CD4-positive, alpha-beta T cell (primary cell): ENCODE results near the gene ADCY2. TPM values are rescaled to one million over a fixed set of nuclear protein-coding genes. Genes with fewer than 3 reads are reported as not detected.
A peak's percentile ranks its signal among the peaks of the same experiment; 100 is the strongest.

Experiments
- ATAC-seq: fragments of 200-7000 bp; cut with Tn5 transposase; one replicate; pipeline ENCODE4 v1.10.0; 2022; ENCODE audit warnings: mild to moderate bottlenecking; ENCODE audit not compliant: poor library complexity
- CTCF ChIA-PET: fragments of 350-600 bp; sonication (Branson Sonifier 250); formaldehyde crosslinking; loops from one replicate; lab custom pipeline; 2021; ENCODE audit warnings: antibody characterized with exemption, inconsistent platforms; lab: Charles Lee
- POLR2A ChIA-PET: fragments of 350-600 bp; sonication (Branson Sonifier 250); formaldehyde crosslinking; loops from one replicate; lab custom pipeline; 2021; ENCODE audit warnings: antibody characterized with exemption, inconsistent platforms; lab: Charles Lee
- DNase-seq, 14 experiments: peaks; one replicate each; pipeline ENCODE4 v3.0.0-alpha.2; 2013 to 2020; ENCODE audit warnings: mixed read lengths in 2 of 14
- H3K27ac ChIP-seq, 2 donors: one replicate each; pipeline versions ENCODE4 v1.5.1 to v1.7.0; 2013; ENCODE audit warnings: low read length in 2 of 2, low read depth in 1 of 2, mild to moderate bottlenecking in 1 of 2
- H3K27me3 ChIP-seq, 2 experiments: 1 replicate in 1 of 2; 2 replicates in 1 of 2; pipeline versions ENCODE4 v1.6.1 to v1.7.0; 2013; ENCODE audit warnings: low read length in 2 of 2, control low read depth in 1 of 2, mild to moderate bottlenecking in 1 of 2, moderate library complexity in 1 of 2; ENCODE audit not compliant: insufficient read depth in 2 of 2, control insufficient read depth in 1 of 2
- H3K36me3 ChIP-seq: one replicate; pipeline ENCODE4 v1.6.1; 2013; ENCODE audit warnings: low read length, control low read depth; ENCODE audit not compliant: insufficient read depth
- H3K4me1 ChIP-seq: one replicate; pipeline ENCODE4 v1.6.1; 2013; ENCODE audit warnings: low read length, control low read depth; ENCODE audit not compliant: insufficient read depth
- H3K4me3 ChIP-seq: one replicate; pipeline ENCODE4 v1.5.1; 2013; ENCODE audit warnings: mild to moderate bottlenecking, low read length, moderate library complexity
- H3K9me3 ChIP-seq, 2 experiments: 1 replicate in 1 of 2; 2 replicates in 1 of 2; pipeline versions ENCODE4 v1.6.1 to v1.7.0; 2013; ENCODE audit warnings: low read length in 2 of 2, mild to moderate bottlenecking in 2 of 2, control low read depth in 1 of 2, moderate library complexity in 1 of 2; ENCODE audit not compliant: control insufficient read depth in 1 of 2, insufficient read depth in 1 of 2
- H3K27ac Mint-ChIP-seq: one replicate; pipeline ENCODE4 v1.8.0; 2020; ENCODE audit warnings: mixed read lengths
- H3K27me3 Mint-ChIP-seq: one replicate; pipeline ENCODE4 v1.8.0; 2021; ENCODE audit warnings: mixed read lengths
- H3K36me3 Mint-ChIP-seq: one replicate; pipeline ENCODE4 v1.8.0; 2021; ENCODE audit warnings: low read depth, mixed read lengths
- H3K4me1 Mint-ChIP-seq: one replicate; pipeline ENCODE4 v1.8.0; 2021; ENCODE audit warnings: low read depth, mixed read lengths
- H3K4me3 Mint-ChIP-seq: one replicate; pipeline ENCODE4 v1.8.0; 2020; ENCODE audit warnings: mild to moderate bottlenecking, mixed read lengths
- H3K9me3 Mint-ChIP-seq: one replicate; pipeline ENCODE4 v1.8.0; 2020; ENCODE audit warnings: mixed read lengths
- intact Hi-C, 2 experiments: fragments of 100-400 bp; cut with DNase I in 1 of 2; cut with micrococcal nuclease in 1 of 2; formaldehyde crosslinking; loops; one replicate each; pipeline versions ENCODE4 v1.15.1 to v1.9.0; 2023 to 2025; cut with DNase I, micrococcal nuclease
- total RNA-seq, 174 experiments: library from RNA in 2 of 174; stranded (reverse) in 2 of 174; gene quantifications; one replicate each; pipeline ENCODE4 v1.2.3 and lab custom pipeline; 2021 to 2026
- TF ChIP-seq, protein P1 (sequence below): fragments of 200-600 bp; IDR thresholded peaks from one replicate; pipeline ENCODE4 v1.8.0; 2022; ENCODE audit warnings: antibody characterized with exemption, mild to moderate bottlenecking

ADCY2 gene
- total RNA-seq, 2 experiments from 2014 or later: not detected

DNA sequence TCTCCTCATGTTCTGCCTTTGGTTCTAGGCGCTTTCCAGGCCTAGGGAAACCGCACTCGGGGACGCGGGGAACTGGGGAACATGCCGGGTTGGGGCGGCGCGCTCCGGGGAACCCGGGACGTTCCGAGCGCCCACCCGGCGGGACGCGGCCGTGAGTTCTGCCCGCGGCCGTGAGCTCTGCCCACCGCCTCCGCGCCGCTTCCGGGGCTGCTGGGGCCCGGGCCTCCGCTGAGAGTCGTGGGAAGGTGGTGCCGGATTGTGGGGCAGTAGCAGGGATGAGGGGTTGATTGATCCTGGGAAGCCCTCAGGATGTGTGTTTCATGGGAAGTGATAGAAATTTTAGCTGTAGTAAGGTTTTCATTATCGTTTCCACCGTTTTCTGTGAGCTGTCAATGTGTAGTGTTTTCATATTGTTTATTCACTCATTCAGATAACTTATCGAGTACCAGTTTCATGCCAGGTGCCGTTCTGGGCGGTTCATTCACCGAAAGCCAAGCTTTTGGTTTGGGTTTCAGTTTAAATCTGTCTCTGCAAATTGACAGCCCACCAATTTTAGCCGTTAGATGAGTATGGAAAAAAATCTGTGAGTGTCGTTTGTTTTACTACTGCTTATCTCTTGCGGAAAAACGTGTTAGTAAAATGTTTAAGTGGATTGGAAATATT, 473.7 kb downstream of the ADCY2 start:
- Histone ChIP-seq H3K4me3 (peak overlapping the region; percentile 86), H3K27ac (peak overlapping the region; percentile 2 to 55), H3K36me3 (peaks cover 14% of the 10 kb centered on the region), H3K27me3 (no peaks in the 10 kb centered on the region), H3K9me3 (no peaks in the 10 kb centered on the region), H3K4me1 (peaks cover 41% of the 10 kb centered on the region)
- Mint-ChIP-seq H3K27ac (peak overlapping the region; percentile 90), H3K27me3 (no peaks in the 10 kb centered on the region), H3K4me1 (peaks cover 84% of the 10 kb centered on the region), H3K4me3 (peak overlapping the region; percentile 93), H3K36me3 (peaks cover 53% of the 10 kb centered on the region), H3K9me3 (no peaks in the 10 kb centered on the region)
- CTCF ChIA-PET: interaction anchor here (1.3 to 1.5 kb wide), 2 partner anchors 13 to 17 kb away, joined by 3 to 6 read pairs; no protein-coding TSS in a partner anchor
- POLR2A ChIA-PET: interaction anchor here (0.7 to 2.8 kb wide), 6 partner anchors 9 to 30 kb away, joined by 3 to 22 read pairs (median 8); partner anchors contain the start of gene CFAP90
- peak in 7 of 14 experiments; percentile 7 to 51 (median 25) for DNase-seq
- peak; percentile 15 for ATAC-seq
- intact Hi-C loops: loop anchor here (2.0 to 10.0 kb wide), 6 partner anchors 17 to 1492 kb away; partner anchors contain the start of genes CFAP90 (in 1 of the 2), MED10 (in 1 of the 2), NSUN2 (in 1 of the 2) and SRD5A1 (in 1 of the 2)
- TF ChIP-seq, protein P1, sequence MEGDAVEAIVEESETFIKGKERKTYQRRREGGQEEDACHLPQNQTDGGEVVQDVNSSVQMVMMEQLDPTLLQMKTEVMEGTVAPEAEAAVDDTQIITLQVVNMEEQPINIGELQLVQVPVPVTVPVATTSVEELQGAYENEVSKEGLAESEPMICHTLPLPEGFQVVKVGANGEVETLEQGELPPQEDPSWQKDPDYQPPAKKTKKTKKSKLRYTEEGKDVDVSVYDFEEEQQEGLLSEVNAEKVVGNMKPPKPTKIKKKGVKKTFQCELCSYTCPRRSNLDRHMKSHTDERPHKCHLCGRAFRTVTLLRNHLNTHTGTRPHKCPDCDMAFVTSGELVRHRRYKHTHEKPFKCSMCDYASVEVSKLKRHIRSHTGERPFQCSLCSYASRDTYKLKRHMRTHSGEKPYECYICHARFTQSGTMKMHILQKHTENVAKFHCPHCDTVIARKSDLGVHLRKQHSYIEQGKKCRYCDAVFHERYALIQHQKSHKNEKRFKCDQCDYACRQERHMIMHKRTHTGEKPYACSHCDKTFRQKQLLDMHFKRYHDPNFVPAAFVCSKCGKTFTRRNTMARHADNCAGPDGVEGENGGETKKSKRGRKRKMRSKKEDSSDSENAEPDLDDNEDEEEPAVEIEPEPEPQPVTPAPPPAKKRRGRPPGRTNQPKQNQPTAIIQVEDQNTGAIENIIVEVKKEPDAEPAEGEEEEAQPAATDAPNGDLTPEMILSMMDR: no peak

DNA sequence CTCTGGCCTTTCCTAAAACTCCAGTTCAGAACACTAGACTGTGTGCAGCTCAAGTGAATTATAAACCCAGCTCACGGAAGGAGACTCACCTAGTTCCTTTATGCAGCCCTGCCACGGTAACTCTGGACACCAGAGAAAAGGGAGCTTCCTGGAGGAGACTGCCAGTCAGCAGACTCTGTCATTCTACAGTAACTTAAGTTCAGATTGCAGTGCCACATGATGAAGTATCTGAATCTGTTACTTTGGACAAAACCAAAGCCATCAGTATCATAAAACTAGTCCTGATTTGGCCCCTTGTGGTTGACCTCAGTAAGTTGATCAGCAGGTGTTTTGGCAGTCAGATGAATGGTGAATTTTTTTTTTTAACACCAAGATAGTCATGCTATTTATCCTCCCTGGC, 475.7 kb downstream of the ADCY2 start:
- POLR2A ChIA-PET: no interaction called here
- H3K4me1 Mint-ChIP-seq: peaks cover 88% of the 10 kb centered on the region
- peak overlapping the region; percentile 93 for H3K4me3 Mint-ChIP-seq
- peak overlapping the region; percentile 90 for H3K27ac Mint-ChIP-seq
- peak in 3 of 14 experiments; percentile 15 to 41 (median 24) for DNase-seq
- Histone ChIP-seq H3K27ac (peak overlapping the region in 1 of 2 donors; percentile 48), H3K36me3 (peaks cover 28% of the 10 kb centered on the region), H3K4me1 (peaks cover 42% of the 10 kb centered on the region), H3K27me3 (no peaks in the 10 kb centered on the region), H3K4me3 (no peak overlapping the region), H3K9me3 (no peaks in the 10 kb centered on the region)
- no peak for ATAC-seq
- no peaks in the 10 kb centered on the region for H3K9me3 Mint-ChIP-seq
- H3K27me3 Mint-ChIP-seq: no peaks in the 10 kb centered on the region
- intact Hi-C loops: loop anchor here (5.0 to 10.0 kb wide), 2 partner anchors 1159 to 1237 kb away; partner anchors contain the start of genes NSUN2 (in 1 of the 2), SRD5A1 (in 1 of the 2) and TENT4A (in 1 of the 2)
- H3K36me3 Mint-ChIP-seq: peaks cover 61% of the 10 kb centered on the region
- CTCF ChIA-PET: interaction anchor here (1.0 to 3.4 kb wide), 2 partner anchors 15 to 21 kb away, joined by 3 to 13 read pairs; no protein-coding TSS in a partner anchor
- TF ChIP-seq, protein P1: no peak

DNA sequence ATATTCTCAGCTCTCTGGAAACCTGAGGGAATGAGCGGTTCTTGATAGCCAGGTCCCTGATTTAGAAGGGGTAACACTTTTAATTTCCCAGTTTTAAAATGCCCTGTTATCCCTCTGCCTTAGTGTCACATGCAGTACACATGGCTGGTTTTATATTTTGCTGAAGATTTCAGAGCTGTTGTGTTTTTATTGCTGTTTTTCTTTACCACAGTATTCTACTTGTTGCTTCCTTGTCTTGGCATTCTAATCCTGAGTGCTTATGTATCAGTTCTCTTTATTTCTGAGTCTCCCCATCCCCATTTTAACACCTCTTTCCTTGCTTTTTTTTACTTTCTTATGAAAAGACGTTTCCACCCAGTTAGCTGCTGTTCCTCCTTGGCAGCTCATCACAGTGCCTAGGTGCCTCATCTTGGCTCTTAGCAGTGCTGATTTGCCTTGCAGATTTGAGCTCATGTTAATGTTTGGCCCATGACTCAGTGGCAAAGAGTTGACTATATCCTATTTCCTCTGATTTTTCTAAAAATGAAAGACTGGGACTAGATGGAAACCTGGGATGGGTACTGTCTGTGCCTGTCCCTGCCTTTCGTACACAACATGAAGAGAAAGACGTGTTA, 476.7 kb downstream of the ADCY2 start:
- ChIA-PET CTCF (interaction anchor here (1.0 to 3.4 kb wide), 3 partner anchors 14 to 22 kb away, joined by 3 to 13 read pairs (median 4); no protein-coding TSS in a partner anchor), POLR2A (interaction anchor here (0.6 to 1.7 kb wide), 3 partner anchors 14 to 90 kb away, joined by 3 to 7 read pairs (median 4); partner anchors contain the start of gene CFAP90)
- Histone ChIP-seq H3K9me3 (no peaks in the 10 kb centered on the region), H3K4me1 (peaks cover 41% of the 10 kb centered on the region), H3K36me3 (peaks cover 37% of the 10 kb centered on the region), H3K27me3 (no peaks in the 10 kb centered on the region), H3K27ac (peak overlapping the region; percentile 24 to 48), H3K4me3 (peak overlapping the region; percentile 1)
- ATAC-seq (no peak), DNase-seq (no peak)
- Mint-ChIP-seq H3K4me3 (peak overlapping the region; percentile 62), H3K36me3 (peaks cover 70% of the 10 kb centered on the region), H3K4me1 (peaks cover 89% of the 10 kb centered on the region), H3K27ac (peak overlapping the region; percentile 90), H3K9me3 (no peaks in the 10 kb centered on the region), H3K27me3 (no peaks in the 10 kb centered on the region)
- intact Hi-C loops: loop anchor here (5.0 to 10.0 kb wide), 2 partner anchors 1160 to 1238 kb away; partner anchors contain the start of genes NSUN2 (in 1 of the 2), SRD5A1 (in 1 of the 2) and TENT4A (in 1 of the 2)
- TF ChIP-seq, protein P1: no peak
